Erythroblast (primary cell): ENCODE measurements around the gene PDE9A.

Experiments
- GATA1 ChIP-seq: IDR thresholded peaks from 2 replicates; pipeline ENCODE4 v1.6.1; 2011; ENCODE audit warnings: low read depth, mild to moderate bottlenecking, control low read depth, low read length, moderate library complexity
- POLR2A ChIP-seq: IDR thresholded peaks from 2 replicates; pipeline ENCODE4 v1.6.1; 2011; ENCODE audit warnings: mild to moderate bottlenecking, low read length

GRCh38 chr21:42815217-42815616, 161.8 kb downstream of the PDE9A start:
- TF ChIP-seq POLR2A (no peak), GATA1 (no peak)
